ENCODE results near the gene HNRNPH1. TPM values are rescaled to one million over a fixed set of nuclear protein-coding genes. Genes with fewer than 3 reads are reported as not detected.

The HNRNPH1 gene
- total and polyA plus RNA-seq, 2 experiments from 2014 or later = 410 to 715 TPM

DNA sequence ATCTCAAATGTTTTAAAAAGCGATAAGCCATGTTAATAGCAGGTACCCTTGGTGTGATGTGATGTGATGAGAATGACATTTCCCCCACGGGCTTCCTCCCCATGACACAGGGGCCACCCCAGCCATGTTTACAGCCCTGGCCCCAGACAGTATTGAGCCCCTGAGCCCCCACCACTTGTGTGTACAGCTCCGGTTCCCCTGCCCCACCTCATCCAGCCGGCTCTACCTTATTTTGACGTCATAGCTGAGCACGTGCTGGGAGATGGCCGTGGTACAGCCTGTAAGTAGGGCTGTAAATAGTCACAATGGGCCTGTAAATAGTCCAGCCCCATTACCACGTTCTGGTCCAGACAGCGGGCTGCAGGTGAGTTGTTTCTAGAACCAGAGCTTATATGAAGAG, 24.9 kb upstream of the HNRNPH1 start:
- peaks cover 5% of the 10 kb centered on the region for H3K4me1 Mint-ChIP-seq
- H3K36me3 Mint-ChIP-seq (ENCODE audit: low read depth) = no peaks in the 10 kb centered on the region
- H3K27me3 Mint-ChIP-seq (ENCODE audit: insufficient read depth, low read depth, poor library complexity) = peaks cover 4% of the 10 kb centered on the region
- no peaks in the 10 kb centered on the region for H3K36me3 ChIP-seq (ENCODE audit: insufficient read depth)
- no peak for TF ChIP-seq ZNF331 (CRISPR knock-in tag; IDR thresholded peaks at IDR 0.05; ENCODE audit: low read depth)
- TF ChIP-seq CTCF (conservative IDR thresholded peaks at IDR 0.05; ENCODE audit: low read depth in 2 of 2) = no peak
- no peak for TF ChIP-seq JUNB (IDR thresholded peaks at IDR 0.05; ENCODE audit: unreplicated experiment)
- TF ChIP-seq STAT1 (IDR thresholded peaks at IDR 0.05; ENCODE audit: unreplicated experiment) = no peak
- TF ChIP-seq CREB1 (CRISPR knock-in tag; IDR thresholded peaks at IDR 0.05; ENCODE audit: low read depth) = no peak
- TF ChIP-seq ZNF114 (CRISPR knock-in tag; IDR thresholded peaks at IDR 0.05) = no peak
- no peak for TF ChIP-seq EZH2 (IDR thresholded peaks at IDR 0.05; ENCODE audit: low read depth, unreplicated experiment)
- no peak for TF ChIP-seq POLR2AphosphoS5 (IDR thresholded peaks at IDR 0.05; ENCODE audit: low read depth)
- no peak for TF ChIP-seq NANOG (IDR thresholded peaks at IDR 0.05; ENCODE audit: borderline replicate concordance)
- no peak for TF ChIP-seq EZH2phosphoT487 (IDR thresholded peaks at IDR 0.05; ENCODE audit: unreplicated experiment)
- TF ChIP-seq, protein P1, sequence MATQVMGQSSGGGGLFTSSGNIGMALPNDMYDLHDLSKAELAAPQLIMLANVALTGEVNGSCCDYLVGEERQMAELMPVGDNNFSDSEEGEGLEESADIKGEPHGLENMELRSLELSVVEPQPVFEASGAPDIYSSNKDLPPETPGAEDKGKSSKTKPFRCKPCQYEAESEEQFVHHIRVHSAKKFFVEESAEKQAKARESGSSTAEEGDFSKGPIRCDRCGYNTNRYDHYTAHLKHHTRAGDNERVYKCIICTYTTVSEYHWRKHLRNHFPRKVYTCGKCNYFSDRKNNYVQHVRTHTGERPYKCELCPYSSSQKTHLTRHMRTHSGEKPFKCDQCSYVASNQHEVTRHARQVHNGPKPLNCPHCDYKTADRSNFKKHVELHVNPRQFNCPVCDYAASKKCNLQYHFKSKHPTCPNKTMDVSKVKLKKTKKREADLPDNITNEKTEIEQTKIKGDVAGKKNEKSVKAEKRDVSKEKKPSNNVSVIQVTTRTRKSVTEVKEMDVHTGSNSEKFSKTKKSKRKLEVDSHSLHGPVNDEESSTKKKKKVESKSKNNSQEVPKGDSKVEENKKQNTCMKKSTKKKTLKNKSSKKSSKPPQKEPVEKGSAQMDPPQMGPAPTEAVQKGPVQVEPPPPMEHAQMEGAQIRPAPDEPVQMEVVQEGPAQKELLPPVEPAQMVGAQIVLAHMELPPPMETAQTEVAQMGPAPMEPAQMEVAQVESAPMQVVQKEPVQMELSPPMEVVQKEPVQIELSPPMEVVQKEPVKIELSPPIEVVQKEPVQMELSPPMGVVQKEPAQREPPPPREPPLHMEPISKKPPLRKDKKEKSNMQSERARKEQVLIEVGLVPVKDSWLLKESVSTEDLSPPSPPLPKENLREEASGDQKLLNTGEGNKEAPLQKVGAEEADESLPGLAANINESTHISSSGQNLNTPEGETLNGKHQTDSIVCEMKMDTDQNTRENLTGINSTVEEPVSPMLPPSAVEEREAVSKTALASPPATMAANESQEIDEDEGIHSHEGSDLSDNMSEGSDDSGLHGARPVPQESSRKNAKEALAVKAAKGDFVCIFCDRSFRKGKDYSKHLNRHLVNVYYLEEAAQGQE (IDR thresholded peaks at IDR 0.05; ENCODE audit: unreplicated experiment) = no peak
- TF ChIP-seq, protein P2, sequence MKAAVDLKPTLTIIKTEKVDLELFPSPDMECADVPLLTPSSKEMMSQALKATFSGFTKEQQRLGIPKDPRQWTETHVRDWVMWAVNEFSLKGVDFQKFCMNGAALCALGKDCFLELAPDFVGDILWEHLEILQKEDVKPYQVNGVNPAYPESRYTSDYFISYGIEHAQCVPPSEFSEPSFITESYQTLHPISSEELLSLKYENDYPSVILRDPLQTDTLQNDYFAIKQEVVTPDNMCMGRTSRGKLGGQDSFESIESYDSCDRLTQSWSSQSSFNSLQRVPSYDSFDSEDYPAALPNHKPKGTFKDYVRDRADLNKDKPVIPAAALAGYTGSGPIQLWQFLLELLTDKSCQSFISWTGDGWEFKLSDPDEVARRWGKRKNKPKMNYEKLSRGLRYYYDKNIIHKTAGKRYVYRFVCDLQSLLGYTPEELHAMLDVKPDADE (IDR thresholded peaks at IDR 0.05) = no peak
- TF ChIP-seq ZNF462 (CRISPR knock-in tag; IDR thresholded peaks at IDR 0.05) = no peak
- no peak overlapping the region for H2AFZ ChIP-seq
- no peak overlapping the region for H3K27ac Mint-ChIP-seq
- no peaks in the 10 kb centered on the region for H3K27me3 ChIP-seq (ENCODE audit: insufficient read depth)
- no peak overlapping the region for H3K4me3 Mint-ChIP-seq
- peaks cover 18% of the 10 kb centered on the region for H3K9me3 Mint-ChIP-seq
- ATAC-seq (no peak), DNase-seq (ENCODE audit: low spot score) (no peak)
- H3K79me2 ChIP-seq (replicated peaks; ENCODE audit: insufficient read depth) = no peaks in the 10 kb centered on the region
- H3K4me3 ChIP-seq = no peak overlapping the region
- no peak overlapping the region for H3K4me2 ChIP-seq
- no peaks in the 10 kb centered on the region for H3K4me1 ChIP-seq (ENCODE audit: insufficient read depth)
- H3F3A ChIP-seq (replicated peaks; ENCODE audit: low read depth) = no peaks in the 10 kb centered on the region
- no peak overlapping the region for H3K27ac ChIP-seq (ENCODE audit: low read depth)
- no peaks in the 10 kb centered on the region for H4K20me1 ChIP-seq (replicated peaks; ENCODE audit: insufficient read depth)
- no peaks in the 10 kb centered on the region for H3K9me2 ChIP-seq (ENCODE audit: insufficient read depth)

All from GM23338 (cell line).